C4-2B (cell line): ENCODE results near the gene JMJD6.

Experiments used
- ZFX ChIP-seq: fragments of 450-650 bp; IDR thresholded peaks from 2 replicates; pipeline ENCODE4 v1.6.1; 2017
- TF ChIP-seq, protein P1 (sequence below): fragments of 450-650 bp; conservative IDR thresholded peaks from 2 replicates; pipeline ENCODE4 v1.5.1; 2017; ENCODE audit warnings: mild to moderate bottlenecking

DNA sequence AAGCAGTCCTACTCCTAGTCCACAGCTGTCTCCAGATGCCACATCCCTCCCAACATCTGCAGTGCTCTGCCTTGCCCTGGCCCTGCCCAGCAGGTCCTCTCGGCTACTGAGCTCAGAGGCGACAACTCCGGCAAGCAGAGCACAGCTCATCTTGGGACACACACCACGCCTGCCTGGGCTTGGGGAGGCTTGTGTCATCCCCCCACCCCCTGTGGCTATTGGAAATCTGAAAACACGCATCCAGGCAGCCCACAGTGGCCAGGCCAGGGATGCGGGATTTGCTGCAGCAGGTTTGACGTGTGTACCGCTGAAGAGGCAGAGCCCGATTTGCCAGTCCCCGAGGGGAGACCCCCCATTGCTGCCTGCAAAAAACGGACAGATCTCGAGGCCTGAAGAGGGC lies 41.0 kb downstream of the JMJD6 start:
- TF ChIP-seq, protein P1, sequence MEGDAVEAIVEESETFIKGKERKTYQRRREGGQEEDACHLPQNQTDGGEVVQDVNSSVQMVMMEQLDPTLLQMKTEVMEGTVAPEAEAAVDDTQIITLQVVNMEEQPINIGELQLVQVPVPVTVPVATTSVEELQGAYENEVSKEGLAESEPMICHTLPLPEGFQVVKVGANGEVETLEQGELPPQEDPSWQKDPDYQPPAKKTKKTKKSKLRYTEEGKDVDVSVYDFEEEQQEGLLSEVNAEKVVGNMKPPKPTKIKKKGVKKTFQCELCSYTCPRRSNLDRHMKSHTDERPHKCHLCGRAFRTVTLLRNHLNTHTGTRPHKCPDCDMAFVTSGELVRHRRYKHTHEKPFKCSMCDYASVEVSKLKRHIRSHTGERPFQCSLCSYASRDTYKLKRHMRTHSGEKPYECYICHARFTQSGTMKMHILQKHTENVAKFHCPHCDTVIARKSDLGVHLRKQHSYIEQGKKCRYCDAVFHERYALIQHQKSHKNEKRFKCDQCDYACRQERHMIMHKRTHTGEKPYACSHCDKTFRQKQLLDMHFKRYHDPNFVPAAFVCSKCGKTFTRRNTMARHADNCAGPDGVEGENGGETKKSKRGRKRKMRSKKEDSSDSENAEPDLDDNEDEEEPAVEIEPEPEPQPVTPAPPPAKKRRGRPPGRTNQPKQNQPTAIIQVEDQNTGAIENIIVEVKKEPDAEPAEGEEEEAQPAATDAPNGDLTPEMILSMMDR: no peak
- no peak for TF ChIP-seq ZFX
